Measurements from ENCODE around the gene NMNAT2.

NMNAT2 gene

GRCh38 chr1:183267646-183268431 is 150.3 kb downstream of the NMNAT2 start:
- Histone ChIP-seq H3K36me3 (no peaks in the 10 kb centered on the region; the same call in 1 of the 2 replicates), H3K9me3 (no peaks in the 10 kb centered on the region), H3K4me1 (peaks cover 16% of the 10 kb centered on the region), H3K27me3 (no peaks in the 10 kb centered on the region), H3K4me3 (ENCODE audit: low read depth, low read length) (no peak overlapping the region)
- no peak for DNase-seq
- no peak for TF ChIP-seq CTCF (IDR thresholded peaks at IDR 0.05; ENCODE audit: low read depth, low read length)

- Histone ChIP-seq H3K4me1 (peaks cover 6% of the 10 kb centered on the region), H3K4me3 (ENCODE audit: low read depth, low read length) (no peak overlapping the region), H3K27me3 (no peaks in the 10 kb centered on the region), H3K9me3 (no peaks in the 10 kb centered on the region), H3K36me3 (no peaks in the 10 kb centered on the region; the same call in 1 of the 2 replicates)
- TF ChIP-seq CTCF (IDR thresholded peaks at IDR 0.05; ENCODE audit: low read depth, low read length), result no peak
- DNase-seq, result no peak
Observed at GRCh38 chr1:183263886-183264602, 154.1 kb downstream of the NMNAT2 start.

- no peak overlapping the region for H3K4me3 ChIP-seq (ENCODE audit: low read depth, low read length)
- no peak for TF ChIP-seq CTCF (IDR thresholded peaks at IDR 0.05; ENCODE audit: low read depth, low read length)
- H3K36me3 ChIP-seq, result no peaks in the 10 kb centered on the region; the same call in 1 of the 2 replicates
- H3K4me1 ChIP-seq, result peaks cover 1% of the 10 kb centered on the region
- H3K9me3 ChIP-seq, result no peaks in the 10 kb centered on the region
- no peaks in the 10 kb centered on the region for H3K27me3 ChIP-seq
- no peak for DNase-seq
Observed at GRCh38 chr1:183262628-183263200, 155.5 kb downstream of the NMNAT2 start.

GRCh38 chr1:183259924-183260323 is 158.3 kb downstream of the NMNAT2 start:
- DNase-seq, result no peak
- H3K27me3 ChIP-seq, result no peaks in the 10 kb centered on the region
- peaks cover 5% of the 10 kb centered on the region for H3K36me3 ChIP-seq
- no peak for TF ChIP-seq CTCF (IDR thresholded peaks at IDR 0.05; ENCODE audit: low read depth, low read length)
- no peaks in the 10 kb centered on the region; the same call in 1 of the 2 replicates for H3K4me1 ChIP-seq
- H3K4me3 ChIP-seq (ENCODE audit: low read depth, low read length), result no peak overlapping the region
- no peaks in the 10 kb centered on the region for H3K9me3 ChIP-seq

- DNase-seq, result no peak
- no peaks in the 10 kb centered on the region for H3K4me1 ChIP-seq
- TF ChIP-seq CTCF (IDR thresholded peaks at IDR 0.05; ENCODE audit: low read depth, low read length), result no peak
- no peak overlapping the region for H3K4me3 ChIP-seq (ENCODE audit: low read depth, low read length)
- H3K9me3 ChIP-seq, result no peaks in the 10 kb centered on the region
- peaks cover 5% of the 10 kb centered on the region for H3K36me3 ChIP-seq
- no peaks in the 10 kb centered on the region for H3K27me3 ChIP-seq
Observed at GRCh38 chr1:183255073-183255472, 163.1 kb downstream of the NMNAT2 start.
